HL-60 (cell line): ENCODE data around the gene CTDP1.

ENCODE experiments used
- DNase-seq, 2 experiments: peaks; one replicate each; pipeline ENCODE4 v3.0.0-alpha.2; 2010 to 2020; ENCODE audit warnings: low read depth in 1 of 2, low spot score in 1 of 2
- H3K27ac ChIP-seq: fragments of 250-450 bp; sonication (Bioruptor Pico); replicated peaks from 2 replicates; pipeline ENCODE4 v1.5.1; 2020; ENCODE audit warnings: mild to moderate bottlenecking, moderate library complexity
- H3K27me3 ChIP-seq: fragments of 250-450 bp; sonication (Bioruptor Pico); 2 replicates; pipeline ENCODE4 v1.5.1; 2021; ENCODE audit warnings: mild to moderate bottlenecking, moderate library complexity; ENCODE audit not compliant: insufficient read depth, poor library complexity, severe bottlenecking
- H3K4me3 ChIP-seq: replicated peaks from 2 replicates; pipeline ENCODE4 v1.5.1; 2011; ENCODE audit warnings: mild to moderate bottlenecking, control low read depth, low read length; ENCODE audit not compliant: insufficient read depth
- CTCF ChIP-seq: IDR thresholded peaks from one replicate; pipeline ENCODE4 v1.5.1; 2011; ENCODE audit warnings: low read length, control low read depth, inconsistent platforms; ENCODE audit not compliant: insufficient read depth
- GABPA ChIP-seq: IDR thresholded peaks from 2 replicates; pipeline ENCODE4 v1.6.1; 2012; ENCODE audit warnings: low read depth
- POLR2AphosphoS5 ChIP-seq: IDR thresholded peaks from 2 replicates; pipeline ENCODE4 v1.6.1; 2012; ENCODE audit warnings: low read depth
- SPI1 ChIP-seq: IDR thresholded peaks from 2 replicates; pipeline ENCODE4 v1.6.1; 2012; ENCODE audit warnings: low read depth, mild to moderate bottlenecking, borderline replicate concordance
- long read RNA-seq: library from polyadenylated mRNA; unstranded; transcript quantifications from one replicate; pipeline ENCODE4 v2.0.0, GENCODE V29; 2020
- TF ChIP-seq, protein P1 (sequence below): IDR thresholded peaks from 2 replicates; pipeline ENCODE4 v1.6.1; 2012; ENCODE audit warnings: low read depth; ENCODE audit not compliant: insufficient replicate concordance

The CTDP1 gene, protein sequence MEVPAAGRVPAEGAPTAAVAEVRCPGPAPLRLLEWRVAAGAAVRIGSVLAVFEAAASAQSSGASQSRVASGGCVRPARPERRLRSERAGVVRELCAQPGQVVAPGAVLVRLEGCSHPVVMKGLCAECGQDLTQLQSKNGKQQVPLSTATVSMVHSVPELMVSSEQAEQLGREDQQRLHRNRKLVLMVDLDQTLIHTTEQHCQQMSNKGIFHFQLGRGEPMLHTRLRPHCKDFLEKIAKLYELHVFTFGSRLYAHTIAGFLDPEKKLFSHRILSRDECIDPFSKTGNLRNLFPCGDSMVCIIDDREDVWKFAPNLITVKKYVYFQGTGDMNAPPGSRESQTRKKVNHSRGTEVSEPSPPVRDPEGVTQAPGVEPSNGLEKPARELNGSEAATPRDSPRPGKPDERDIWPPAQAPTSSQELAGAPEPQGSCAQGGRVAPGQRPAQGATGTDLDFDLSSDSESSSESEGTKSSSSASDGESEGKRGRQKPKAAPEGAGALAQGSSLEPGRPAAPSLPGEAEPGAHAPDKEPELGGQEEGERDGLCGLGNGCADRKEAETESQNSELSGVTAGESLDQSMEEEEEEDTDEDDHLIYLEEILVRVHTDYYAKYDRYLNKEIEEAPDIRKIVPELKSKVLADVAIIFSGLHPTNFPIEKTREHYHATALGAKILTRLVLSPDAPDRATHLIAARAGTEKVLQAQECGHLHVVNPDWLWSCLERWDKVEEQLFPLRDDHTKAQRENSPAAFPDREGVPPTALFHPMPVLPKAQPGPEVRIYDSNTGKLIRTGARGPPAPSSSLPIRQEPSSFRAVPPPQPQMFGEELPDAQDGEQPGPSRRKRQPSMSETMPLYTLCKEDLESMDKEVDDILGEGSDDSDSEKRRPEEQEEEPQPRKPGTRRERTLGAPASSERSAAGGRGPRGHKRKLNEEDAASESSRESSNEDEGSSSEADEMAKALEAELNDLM
- long read RNA-seq, full-length matches to known transcripts: 5 of 38 reads
- long read RNA-seq, partial matches to known transcripts: 9 of 38 reads
- long read RNA-seq, other reads (novel, unspliced or antisense): 24 of 38 reads

GRCh38 chr18:79679552-79680099 lies at the start of gene CTDP1:
CTDP1 (plus strand) TSS chr18:79679803; CDS start chr18:79679948, 145 bp downstream.
- Histone ChIP-seq H3K27ac (peak within 1 kb of the TSS; percentile 99), H3K4me3 (peak within 1 kb of the TSS; percentile 86), H3K27me3 (no peaks in the 10 kb centered on the region)
- DNase-seq: peak; percentile 92 to 96
- TF ChIP-seq SPI1: no peak
- TF ChIP-seq CTCF: no peak
- peak; percentile 52 for TF ChIP-seq GABPA
- peak; percentile 35; the same call in 1 of the 2 replicates for TF ChIP-seq POLR2AphosphoS5
- TF ChIP-seq, protein P1, sequence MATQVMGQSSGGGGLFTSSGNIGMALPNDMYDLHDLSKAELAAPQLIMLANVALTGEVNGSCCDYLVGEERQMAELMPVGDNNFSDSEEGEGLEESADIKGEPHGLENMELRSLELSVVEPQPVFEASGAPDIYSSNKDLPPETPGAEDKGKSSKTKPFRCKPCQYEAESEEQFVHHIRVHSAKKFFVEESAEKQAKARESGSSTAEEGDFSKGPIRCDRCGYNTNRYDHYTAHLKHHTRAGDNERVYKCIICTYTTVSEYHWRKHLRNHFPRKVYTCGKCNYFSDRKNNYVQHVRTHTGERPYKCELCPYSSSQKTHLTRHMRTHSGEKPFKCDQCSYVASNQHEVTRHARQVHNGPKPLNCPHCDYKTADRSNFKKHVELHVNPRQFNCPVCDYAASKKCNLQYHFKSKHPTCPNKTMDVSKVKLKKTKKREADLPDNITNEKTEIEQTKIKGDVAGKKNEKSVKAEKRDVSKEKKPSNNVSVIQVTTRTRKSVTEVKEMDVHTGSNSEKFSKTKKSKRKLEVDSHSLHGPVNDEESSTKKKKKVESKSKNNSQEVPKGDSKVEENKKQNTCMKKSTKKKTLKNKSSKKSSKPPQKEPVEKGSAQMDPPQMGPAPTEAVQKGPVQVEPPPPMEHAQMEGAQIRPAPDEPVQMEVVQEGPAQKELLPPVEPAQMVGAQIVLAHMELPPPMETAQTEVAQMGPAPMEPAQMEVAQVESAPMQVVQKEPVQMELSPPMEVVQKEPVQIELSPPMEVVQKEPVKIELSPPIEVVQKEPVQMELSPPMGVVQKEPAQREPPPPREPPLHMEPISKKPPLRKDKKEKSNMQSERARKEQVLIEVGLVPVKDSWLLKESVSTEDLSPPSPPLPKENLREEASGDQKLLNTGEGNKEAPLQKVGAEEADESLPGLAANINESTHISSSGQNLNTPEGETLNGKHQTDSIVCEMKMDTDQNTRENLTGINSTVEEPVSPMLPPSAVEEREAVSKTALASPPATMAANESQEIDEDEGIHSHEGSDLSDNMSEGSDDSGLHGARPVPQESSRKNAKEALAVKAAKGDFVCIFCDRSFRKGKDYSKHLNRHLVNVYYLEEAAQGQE: no peak

DNA sequence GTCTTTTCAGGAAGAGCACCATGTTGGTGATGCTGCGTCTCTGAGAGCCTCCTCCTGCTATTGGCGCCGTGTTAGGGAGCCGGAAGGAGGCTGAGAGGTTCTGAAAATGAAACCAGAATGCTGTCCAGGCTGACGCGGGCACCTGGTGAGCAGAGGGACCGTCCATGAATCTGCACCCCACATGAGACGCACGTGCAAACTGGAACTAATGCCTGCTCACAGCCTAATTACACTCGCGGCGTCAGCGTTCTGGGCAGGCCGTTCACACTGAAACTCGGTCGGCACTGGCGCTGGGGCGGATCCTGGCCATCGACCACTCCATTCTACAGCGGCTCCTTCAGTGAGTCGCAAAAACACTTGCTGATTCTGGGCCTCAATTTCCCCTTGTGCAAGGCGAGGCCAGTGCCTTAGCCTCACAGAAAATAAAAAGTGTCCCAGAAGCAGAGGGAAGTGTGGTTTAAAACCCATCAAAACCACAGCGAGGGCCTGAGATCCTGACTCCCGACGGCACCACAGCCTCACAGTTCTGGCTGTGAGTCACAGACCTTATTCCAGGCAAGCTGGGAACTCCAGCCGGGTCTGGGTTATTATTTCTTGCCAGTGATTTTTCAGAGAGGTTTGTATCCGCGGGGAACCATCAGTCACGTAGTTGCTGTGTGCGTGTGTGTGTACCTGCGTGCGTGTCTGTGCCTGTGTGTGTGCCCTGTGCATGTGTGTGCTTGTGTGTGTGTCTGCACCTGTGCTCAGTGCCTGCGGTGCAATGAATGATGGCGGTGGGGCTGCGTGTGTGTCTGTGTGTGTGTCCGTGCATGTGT lies 49.1 kb upstream of the CTDP1 start:
- no peak overlapping the region for H3K4me3 ChIP-seq

GRCh38 chr18:79631096-79631507 lies 48.5 kb upstream of the CTDP1 start:
- TF ChIP-seq SPI1: no peak
- no peak for TF ChIP-seq POLR2AphosphoS5
- TF ChIP-seq, protein P1: no peak
- TF ChIP-seq GABPA: no peak
- no peak for TF ChIP-seq CTCF
- no peak for DNase-seq
- Histone ChIP-seq H3K4me3 (no peak overlapping the region), H3K27me3 (no peaks in the 10 kb centered on the region), H3K27ac (no peak overlapping the region)

More for the DNA sequence above, 49.1 kb upstream of the CTDP1 start:
- TF ChIP-seq, protein P1: no peak
- DNase-seq: no peak
- Histone ChIP-seq H3K27ac (no peak overlapping the region), H3K27me3 (no peaks in the 10 kb centered on the region)
